Measurements from ENCODE around the gene FAP.

FAP gene

GRCh38 chr2:162126111-162126519 lies 117.1 kb downstream of the FAP start:
- no peak for DNase-seq (ENCODE audit: low read depth)

DNA sequence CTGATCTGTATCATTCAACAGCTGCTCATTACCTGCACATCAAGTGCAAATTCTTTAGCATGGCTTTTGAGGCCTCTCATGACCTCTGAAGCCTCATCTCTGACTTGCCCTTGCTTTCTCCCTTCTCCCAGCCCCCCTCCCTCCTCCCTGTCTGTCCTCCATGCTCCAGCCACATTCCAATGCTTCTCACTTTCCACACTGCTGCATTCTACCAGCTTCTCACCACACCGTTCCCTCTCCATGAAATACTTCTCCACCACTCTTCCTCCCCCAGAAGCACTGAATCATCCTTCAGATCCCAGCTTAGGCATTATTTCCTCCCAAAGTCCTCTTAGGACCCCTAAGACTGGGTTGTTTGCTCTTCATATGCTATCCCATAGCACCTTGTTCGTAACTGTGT lies 118.1 kb downstream of the FAP start:
- no peak for DNase-seq (ENCODE audit: low read depth)

DNA sequence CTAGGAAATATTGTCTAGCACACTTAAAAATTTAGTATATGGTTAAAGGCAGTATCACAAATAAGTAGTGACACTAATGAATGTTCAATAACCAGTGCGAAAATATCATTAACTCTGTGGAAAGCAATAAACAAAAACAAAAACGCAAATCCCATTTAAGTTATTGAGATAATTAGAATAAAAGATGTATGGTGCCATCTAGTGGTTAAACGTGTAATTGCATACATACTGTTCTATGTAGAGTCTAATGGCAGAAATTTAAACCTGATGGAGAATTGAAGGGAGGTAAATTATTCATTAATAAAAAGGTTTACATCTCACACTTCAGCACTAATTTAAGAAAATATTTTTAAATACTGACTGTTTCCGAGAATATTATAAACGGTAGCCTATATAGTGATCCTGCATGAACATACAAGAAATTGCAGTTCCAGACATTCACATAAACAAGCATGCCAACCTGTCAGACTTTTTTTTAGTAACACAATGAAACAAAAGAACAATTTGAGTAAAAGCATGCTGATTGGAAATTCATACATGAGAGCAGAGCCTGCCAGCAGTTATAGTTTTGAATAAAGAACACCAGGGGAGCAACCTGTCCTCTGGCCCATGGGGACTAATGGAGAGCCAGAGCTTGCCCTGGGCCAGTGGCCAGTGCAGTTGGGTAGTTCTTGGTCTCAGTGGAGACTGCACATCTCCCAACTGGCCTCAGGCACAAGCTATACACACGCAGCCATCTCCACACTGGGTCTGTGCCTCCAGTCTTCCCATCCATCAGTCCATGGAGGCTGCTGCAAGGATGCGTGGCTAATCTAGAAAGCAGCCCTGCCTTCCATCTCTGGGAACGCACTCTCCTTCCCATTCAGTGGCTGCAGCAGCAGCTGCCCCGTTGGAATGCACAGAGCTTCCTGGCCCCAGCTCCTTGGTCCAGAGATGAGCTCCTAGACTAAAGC lies 119.2 kb downstream of the FAP start:
- DNase-seq (ENCODE audit: low read depth) = peak; percentile 36
